A549 (cell line): ENCODE results near the gene NCS1.

ENCODE experiments used
- CTCF ChIP-seq: fragments of >200 bp; sonication (Bioruptor Twin); formaldehyde crosslinking; IDR thresholded peaks from 3 replicates; pipeline ENCODE4 v1.5.1; 2016
- MAX ChIP-seq: IDR thresholded peaks from 2 replicates; pipeline ENCODE4 v1.6.1; 2012
- RAD21 ChIP-seq, 2 experiments: fragments of >200 bp in 1 of 2; sonication (Bioruptor Twin) in 1 of 2; formaldehyde crosslinking in 1 of 2; IDR thresholded peaks in 1 of 2; conservative IDR thresholded peaks in 1 of 2; 2 replicates in 1 of 2; 3 replicates in 1 of 2; pipeline ENCODE4 v1.6.1; 2012 to 2018; ENCODE audit warnings: inconsistent platforms in 1 of 2

GRCh38 chr9:130276121-130276520, 103.9 kb downstream of the NCS1 start:
- TF ChIP-seq MAX: no peak
- TF ChIP-seq CTCF: no peak
- TF ChIP-seq RAD21 (conservative IDR thresholded peaks at IDR 0.05 in 1 of 2, IDR thresholded peaks at IDR 0.05 in 1 of 2): no peak
